GM18505 (cell line): ENCODE results near the gene UBE2G2.

Experiments
- ATAC-seq: cut with Tn5 transposase; IDR thresholded peaks from one replicate; pipeline ENCODE4 v1.9.1; 2021; ENCODE audit not compliant: unreplicated experiment
- POLR2A ChIP-seq: IDR thresholded peaks from 4 replicates; pipeline ENCODE4 v1.6.1; 2011; ENCODE audit warnings: borderline replicate concordance; ENCODE audit not compliant: insufficient read depth, insufficient read length; ENCODE audit errors: extremely low read depth

Gene UBE2G2

DNA sequence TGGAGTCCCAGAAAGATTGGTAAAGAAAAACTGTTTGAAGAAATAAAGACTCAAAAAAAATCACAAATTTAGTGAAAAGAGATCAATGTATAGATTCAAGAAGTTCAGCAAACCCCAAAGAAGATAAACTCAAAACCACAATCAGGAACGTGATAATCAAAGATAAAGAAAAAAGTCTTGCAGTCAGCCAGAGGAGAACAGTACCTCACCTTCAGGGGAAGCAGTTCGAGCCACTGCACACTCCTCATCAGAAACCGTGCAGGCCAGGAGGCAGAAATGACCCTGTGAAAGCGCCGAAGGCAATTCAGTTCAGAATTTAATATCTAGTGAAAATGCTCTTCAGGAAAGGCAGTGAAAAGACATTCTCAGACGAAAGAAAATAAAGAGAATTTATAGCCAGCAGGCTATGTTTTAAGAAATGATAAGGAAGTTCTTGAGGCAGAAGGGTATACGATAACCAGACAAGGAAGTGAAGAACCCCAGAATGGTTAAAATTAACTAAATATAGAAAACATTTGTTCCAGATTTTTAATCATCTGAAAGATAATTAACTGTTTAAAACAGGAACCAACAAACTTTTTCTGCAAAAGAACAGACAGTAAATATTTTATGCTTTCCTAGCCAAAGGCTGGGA is 29.7 kb upstream of the UBE2G2 start:
- TF ChIP-seq POLR2A, result no peak
- ATAC-seq, result no peak

DNA sequence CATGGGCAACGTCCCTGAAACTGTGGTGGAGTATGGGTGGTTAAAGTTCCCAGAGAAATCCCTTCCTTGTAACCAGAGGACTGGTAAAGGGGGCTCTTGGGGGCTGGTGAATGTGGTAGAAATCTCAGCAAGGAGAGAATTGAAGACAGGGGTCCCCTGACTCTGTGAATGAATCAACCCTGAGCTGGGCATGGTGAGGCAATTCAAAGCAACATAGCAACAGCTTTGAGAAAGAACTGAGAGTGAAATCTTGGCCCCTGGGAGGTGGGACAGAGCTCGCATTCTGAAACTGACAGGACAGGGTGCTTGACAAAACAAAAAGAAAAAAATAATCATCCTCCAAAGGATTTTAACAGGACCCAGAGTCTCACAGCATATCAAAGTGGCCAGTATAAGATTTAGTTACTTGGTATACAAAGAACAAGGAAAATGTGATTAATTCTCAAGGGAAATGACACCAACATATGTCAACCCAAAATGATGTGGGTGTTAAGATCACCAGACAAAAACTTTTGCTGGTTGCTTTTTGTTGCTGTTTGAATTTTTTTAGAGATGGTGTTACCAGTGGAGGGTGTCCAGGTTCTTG is 28.0 kb upstream of the UBE2G2 start:
- no peak for ATAC-seq
- no peak for TF ChIP-seq POLR2A

DNA sequence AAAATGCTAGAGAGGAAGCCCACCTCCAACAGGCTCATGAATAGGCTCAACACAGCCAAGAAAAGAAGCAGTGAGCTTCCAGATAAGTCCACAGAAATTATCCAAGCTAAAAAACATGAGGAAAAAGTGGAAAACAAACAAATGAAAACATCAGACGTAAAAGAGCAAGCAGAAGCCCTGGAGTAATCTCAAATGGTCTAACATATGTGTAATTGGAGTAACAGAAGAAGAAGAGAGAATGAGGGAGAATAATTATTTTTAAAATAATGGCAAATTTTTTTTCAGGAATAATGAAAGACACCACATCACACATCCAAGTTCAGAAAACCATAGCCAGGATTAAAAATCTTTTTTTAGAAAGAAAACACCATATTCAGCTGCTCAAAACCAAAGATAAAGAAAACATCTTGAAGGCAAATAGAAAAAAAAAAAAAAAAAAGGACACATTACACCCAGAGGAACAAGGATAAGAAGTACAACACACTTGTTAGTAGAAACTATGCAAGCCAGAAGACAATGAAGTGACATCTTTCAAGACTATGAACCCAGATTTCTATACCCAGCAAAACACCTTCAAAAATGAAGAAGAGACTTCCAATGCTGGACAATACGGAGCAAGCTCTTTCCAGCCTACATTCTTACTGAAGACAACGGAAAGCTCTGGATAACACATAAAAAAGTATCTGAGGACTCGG is 26.9 kb upstream of the UBE2G2 start:
- no peak for ATAC-seq
- no peak for TF ChIP-seq POLR2A

DNA sequence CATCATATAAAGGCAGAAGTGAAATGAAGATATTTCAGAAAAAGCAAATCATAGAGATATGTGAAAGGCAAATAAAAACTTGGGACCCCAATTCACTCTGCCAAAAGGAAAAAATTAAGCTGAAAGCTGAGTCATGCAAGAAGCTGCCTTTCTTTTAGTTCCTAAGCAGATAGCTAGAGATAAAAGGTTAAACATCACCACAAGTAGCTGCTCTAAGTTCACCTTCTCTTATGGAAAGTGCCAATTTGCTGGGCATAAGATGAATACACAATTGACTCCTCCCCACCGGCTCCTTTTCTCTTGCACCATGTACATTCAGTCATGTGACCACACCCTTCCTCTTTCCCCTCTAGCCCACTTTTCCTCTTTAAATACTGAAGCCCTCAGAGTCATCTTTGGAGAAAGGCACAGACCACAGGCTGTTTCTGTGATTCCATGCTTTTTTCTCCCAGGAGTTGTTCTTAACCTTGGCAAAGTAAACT is 21.6 kb upstream of the UBE2G2 start:
- no peak for TF ChIP-seq POLR2A
- no peak for ATAC-seq

DNA sequence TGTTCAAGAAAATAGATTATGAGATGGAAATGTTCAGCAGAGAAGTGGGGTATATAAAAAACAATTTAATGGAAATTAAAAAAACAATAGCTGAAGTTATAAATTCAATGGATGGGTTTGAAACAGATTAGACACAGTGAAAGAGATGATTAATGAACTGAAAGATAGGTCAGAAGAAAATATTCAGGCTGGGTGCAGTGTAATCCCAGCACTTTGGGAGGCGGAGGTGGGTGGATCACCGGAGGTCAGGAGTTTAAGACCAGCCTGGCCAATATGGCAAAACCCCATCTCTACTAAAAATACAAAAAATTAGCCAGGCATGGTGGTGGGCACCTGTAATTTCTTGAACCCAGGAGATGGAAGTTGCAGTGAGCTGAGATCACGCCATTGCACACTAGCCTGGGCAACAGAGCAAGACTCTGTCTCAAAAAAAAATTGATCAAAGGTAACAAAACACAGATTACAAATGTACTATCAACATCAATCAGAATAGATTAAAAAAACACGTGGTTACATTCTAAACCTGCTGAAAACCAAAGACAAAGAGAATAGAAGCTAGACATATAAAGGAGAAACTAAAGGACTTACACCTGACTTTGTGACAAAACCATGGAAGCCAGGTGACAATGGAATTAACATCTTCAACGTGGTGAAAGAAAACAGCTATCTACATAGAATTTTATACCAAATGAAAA is 21.0 kb upstream of the UBE2G2 start:
- TF ChIP-seq POLR2A, result no peak
- ATAC-seq, result no peak

DNA sequence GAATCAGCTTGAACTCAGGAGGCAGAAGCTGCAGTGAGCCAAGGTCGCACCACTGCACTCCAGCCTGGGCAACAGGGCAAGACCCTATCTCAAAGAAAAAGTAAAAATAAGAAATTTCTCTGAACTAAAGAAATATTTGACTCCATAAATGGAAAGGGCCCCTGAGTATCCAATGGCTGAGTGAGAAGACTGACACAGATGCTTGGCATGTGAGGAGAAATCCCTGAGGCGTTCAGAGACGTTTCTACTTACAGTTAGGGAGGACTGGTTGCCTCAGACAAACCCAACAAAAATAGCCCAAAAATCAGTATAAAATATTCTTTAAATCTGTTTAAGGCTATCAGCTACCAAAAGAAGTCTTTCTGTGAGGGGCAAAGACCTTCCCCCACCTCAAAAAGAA is 19.2 kb upstream of the UBE2G2 start:
- TF ChIP-seq POLR2A, result no peak
- ATAC-seq, result no peak

DNA sequence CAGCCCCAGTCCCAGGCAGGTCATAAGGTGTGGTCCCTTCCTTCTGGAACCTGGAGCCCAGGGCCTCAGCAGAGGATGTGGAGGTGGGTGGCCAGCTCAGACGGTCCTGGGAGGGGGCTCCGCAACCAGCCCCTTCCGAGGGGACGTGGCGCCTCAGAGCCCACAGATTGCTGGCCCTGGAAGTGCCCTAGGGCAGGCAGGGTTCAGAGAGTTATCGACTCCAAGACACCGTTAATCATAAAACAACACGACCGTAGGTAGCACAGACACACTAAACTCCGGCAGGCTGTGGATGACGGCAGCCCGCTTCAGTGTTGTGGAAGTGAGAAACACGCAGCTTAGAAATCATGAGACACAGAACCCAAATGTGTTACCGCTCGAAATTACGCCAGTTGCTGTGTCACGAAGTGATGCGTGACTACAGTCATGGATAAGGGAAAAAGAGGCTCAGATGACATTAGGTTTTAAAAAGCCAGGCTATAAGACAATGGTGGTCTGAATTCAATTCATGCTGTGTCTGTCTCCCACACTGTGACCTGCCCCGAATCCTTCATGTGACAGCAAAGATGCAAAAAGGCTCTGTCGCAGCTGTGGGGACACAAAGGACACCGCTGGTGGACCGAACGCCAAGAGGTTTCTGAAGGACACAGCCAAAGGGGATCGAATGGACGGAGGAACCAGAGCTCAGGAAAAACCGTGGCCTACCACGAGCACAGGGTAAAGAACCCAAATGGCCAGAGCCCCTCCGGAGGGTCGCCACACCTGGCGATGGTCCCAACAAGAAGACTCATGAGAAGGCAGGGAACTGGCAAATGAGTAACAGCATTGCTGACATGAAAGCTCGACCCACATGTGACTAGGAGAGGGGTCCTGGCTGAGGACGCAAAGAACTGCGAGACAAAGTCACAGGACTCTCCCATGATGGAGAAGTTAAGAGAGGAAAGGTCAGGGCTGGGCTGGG is 17.9 kb upstream of the UBE2G2 start:
- no peak for TF ChIP-seq POLR2A
- ATAC-seq, result no peak

DNA sequence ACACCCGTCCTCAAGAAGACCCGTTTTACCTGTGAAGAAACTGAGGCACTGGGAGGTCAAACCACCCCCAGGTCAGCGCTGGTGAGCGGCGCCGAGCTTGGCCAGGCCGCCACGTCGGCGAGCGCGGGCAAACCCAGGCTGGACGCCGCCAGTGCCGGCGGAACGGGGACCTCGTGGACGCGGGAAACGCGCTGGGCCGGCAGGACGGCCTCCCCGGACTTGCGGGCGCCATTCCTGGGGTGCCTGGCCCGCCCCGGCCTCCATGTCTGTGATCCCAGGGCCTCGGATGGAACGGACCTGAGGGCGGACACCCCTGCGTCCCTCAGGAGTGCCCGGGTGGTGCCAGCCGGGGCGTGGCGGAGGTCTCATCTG is 17.0 kb upstream of the UBE2G2 start:
- no peak for TF ChIP-seq POLR2A
- no peak for ATAC-seq

DNA sequence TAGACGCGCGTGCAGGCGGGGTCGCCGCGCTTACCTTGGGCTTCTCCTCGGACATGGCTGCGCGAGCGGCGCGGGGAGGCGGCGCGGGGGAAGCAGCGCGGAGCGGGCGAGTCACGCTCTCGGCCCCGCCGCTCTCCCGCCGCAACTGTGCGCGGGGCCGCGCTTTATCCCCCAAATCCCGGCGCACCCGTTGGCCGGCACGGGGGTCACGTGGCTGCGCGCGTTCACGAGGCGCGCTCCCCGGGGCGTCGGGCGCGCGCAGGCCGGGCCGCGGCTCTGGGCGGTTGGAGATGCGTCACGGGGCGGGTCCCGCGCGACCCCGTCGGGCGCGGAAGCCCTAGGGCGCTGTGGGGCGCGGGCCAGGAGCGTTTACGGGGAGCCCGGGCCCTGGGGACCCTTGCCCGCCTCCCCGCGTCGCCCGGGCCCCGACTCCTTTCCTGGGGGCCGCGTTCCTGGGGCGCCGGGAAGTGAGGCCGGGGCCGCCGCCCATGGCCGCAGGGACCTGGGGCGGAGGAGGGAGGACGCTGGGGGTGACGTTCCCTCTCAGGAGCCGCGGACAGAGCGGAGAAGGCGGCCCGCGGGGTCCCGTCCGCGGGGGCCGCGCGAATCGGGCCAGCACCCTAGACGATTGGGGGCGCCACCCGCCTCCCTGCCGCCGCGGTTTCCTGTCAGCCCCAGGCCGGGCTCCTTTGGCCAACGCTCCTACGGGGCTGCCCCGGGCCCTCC is 16.5 kb upstream of the UBE2G2 start, which contains the start of gene SUMO3:
SUMO3 (minus strand) TSS at position 149 of the 726 bp plus-strand sequence; CDS start at position 55, 94 bp downstream.
- peak; percentile 55 for ATAC-seq
- TF ChIP-seq POLR2A, result peak; percentile 79

DNA sequence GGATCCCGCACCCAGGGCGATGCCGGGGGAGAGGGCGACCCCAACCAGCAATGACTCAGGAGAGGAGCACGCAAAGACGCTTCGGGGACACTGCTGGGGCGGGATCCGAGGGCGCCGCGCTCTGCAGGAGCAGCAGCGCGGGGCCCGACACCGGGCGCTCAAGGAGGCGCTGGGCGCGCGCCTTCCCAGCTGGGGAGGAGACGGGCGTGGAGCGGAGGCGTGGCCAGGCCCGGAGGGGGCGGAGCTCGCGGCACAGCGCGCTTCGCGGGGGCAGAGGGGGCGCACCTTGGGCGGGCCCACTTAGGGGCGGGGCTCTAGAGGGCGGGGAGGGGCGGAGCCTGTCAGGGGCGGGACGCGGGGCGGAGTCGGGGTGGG is 15.9 kb upstream of the UBE2G2 start:
- peak; percentile 65 for ATAC-seq
- no peak for TF ChIP-seq POLR2A

DNA sequence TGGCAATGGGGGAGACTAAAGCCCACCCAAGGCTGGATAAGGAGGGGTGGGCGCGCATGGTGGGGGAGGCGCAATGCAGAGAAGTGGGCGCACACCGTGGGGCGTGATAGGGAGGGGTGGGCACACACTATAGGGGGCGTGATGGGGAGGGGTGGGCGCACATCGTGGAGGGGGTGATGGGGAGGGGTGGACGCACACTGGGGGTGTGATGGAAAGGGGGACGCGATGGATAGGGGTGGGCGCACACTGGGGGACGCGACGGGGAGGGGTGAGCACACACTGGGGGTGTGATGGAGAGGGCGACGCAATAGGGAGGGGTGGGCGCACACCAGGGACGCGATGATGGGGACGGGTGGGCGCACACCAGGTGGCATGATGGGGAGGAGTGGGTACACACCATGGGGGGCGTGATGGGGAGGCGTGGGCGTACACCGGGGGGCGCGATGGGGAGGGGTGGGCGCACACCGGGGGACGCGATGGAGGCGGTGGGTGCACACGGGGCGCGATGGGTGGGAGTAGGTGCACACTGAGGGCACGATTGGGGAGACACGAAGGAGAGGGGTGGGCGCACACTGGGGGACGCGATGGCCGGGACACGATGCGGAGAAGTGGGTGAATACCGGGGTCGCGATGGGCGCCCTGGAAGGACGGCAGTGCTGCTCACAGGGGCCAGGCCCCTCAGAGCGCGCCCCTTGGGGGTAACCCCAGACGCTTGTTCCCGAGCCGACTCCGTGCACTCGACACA is 15.3 kb upstream of the UBE2G2 start:
- ATAC-seq, result no peak
- no peak for TF ChIP-seq POLR2A
